ENCODE data around the gene SLC30A7.

Gene SLC30A7

GRCh38 chr1:101002551-101002950 lies 106.7 kb downstream of the SLC30A7 start:
- peak overlapping the region in 1 of 2 donors; percentile 33 for H3K27ac ChIP-seq
- no peak overlapping the region for H3K4me3 ChIP-seq
- DNase-seq (ENCODE audit: low spot score), result no peak
- TF ChIP-seq, protein P1, sequence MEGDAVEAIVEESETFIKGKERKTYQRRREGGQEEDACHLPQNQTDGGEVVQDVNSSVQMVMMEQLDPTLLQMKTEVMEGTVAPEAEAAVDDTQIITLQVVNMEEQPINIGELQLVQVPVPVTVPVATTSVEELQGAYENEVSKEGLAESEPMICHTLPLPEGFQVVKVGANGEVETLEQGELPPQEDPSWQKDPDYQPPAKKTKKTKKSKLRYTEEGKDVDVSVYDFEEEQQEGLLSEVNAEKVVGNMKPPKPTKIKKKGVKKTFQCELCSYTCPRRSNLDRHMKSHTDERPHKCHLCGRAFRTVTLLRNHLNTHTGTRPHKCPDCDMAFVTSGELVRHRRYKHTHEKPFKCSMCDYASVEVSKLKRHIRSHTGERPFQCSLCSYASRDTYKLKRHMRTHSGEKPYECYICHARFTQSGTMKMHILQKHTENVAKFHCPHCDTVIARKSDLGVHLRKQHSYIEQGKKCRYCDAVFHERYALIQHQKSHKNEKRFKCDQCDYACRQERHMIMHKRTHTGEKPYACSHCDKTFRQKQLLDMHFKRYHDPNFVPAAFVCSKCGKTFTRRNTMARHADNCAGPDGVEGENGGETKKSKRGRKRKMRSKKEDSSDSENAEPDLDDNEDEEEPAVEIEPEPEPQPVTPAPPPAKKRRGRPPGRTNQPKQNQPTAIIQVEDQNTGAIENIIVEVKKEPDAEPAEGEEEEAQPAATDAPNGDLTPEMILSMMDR (IDR thresholded peaks at IDR 0.05), result no peak

GRCh38 chr1:101003012-101003650 lies 107.2 kb downstream of the SLC30A7 start:
- peak overlapping the region in 1 of 2 donors; percentile 33 for H3K27ac ChIP-seq
- no peak for DNase-seq (ENCODE audit: low spot score)
- no peak overlapping the region for H3K4me3 ChIP-seq
- TF ChIP-seq, protein P1 (IDR thresholded peaks at IDR 0.05), result no peak

DNA sequence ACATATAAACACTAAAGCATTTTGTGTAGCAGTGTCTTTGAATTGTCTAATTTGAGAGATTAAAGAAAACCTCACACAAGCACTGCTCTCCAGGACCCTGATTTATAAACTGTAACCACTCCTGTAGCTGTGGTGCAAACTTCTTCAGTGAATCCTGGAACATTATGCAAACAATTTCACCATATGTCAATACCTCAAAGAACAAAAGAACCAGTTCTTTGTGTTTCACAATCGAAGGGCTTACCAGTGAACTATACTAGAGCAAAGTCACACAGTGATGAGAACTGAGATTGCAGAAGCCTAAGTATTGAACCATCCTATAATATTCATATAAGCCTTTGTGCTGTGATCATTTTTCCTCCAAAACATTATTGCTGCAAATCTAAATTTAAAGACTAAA lies 108.2 kb downstream of the SLC30A7 start:
- Histone ChIP-seq H3K4me3 (no peak overlapping the region), H3K27ac (no peak overlapping the region)
- DNase-seq (ENCODE audit: low spot score), result no peak
- TF ChIP-seq, protein P1 (IDR thresholded peaks at IDR 0.05), result no peak

DNA sequence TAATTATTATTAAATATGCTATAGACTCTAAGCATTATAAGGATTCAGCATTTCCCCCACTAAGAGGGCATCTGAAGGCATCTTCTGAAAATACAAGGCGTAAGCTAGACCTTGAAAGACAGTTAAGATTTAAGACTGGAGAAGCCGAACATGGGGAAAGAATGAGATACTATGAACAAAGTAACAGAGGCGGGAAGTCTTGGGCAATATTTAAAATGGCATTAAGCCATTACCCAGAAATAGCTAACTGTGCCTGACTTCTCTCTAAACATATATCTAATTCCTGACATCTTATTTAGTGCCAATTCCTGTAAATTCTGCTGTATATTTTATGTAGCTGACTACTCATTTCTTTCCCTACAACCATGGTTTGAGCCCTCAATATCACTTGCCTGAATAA lies 108.8 kb downstream of the SLC30A7 start:
- DNase-seq (ENCODE audit: low spot score), result no peak
- TF ChIP-seq, protein P1 (IDR thresholded peaks at IDR 0.05), result no peak
- no peak overlapping the region for H3K4me3 ChIP-seq
- no peak overlapping the region for H3K27ac ChIP-seq

GRCh38 chr1:101005183-101005582 lies 109.3 kb downstream of the SLC30A7 start:
- Histone ChIP-seq H3K27ac (no peak overlapping the region), H3K4me3 (no peak overlapping the region)
- no peak for DNase-seq (ENCODE audit: low spot score)
- TF ChIP-seq, protein P1 (IDR thresholded peaks at IDR 0.05), result no peak

DNA sequence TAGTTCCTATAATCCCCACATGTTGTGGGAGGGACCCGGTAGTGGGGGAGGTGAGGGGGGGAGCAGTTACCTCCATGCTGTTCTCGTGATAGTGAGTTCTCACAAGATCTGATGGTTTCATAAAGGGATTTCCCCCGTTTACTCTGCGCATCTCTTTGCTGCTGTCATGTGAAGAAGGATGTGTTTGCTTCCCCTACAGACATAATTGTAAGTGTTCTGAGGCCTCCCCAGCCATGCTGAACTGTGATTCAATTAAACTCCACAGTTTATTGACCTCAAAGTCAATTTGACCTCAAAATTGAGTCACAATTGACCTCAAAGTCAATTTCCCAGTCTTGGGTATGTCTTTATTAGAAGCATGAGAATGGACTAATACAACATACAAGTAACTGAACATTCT lies 110.0 kb downstream of the SLC30A7 start:
- TF ChIP-seq, protein P1 (IDR thresholded peaks at IDR 0.05), result no peak
- H3K27ac ChIP-seq, result no peak overlapping the region

DNA sequence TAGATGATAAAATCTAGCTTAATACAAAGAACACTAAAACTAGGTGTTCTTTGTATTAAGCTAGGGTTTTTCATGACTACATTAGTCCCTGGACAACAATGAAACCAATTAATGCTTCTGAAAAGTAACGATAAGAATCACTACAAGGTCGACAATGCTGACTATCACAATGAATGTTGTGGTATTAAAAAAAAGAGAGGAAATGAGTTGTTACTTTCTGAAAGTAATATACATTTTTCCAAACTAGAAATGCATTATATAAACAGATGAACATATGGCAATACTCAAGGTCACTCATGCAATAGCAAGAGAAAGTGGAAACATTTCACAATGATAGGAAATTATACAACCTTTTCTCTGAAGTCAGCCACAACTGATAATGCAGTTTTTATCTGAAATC lies 110.7 kb downstream of the SLC30A7 start:
- TF ChIP-seq, protein P1 (IDR thresholded peaks at IDR 0.05), result no peak
- no peak for DNase-seq (ENCODE audit: low spot score)
- H3K4me3 ChIP-seq, result no peak overlapping the region
- no peak overlapping the region for H3K27ac ChIP-seq

More for the DNA sequence above, 110.0 kb downstream of the SLC30A7 start:
- no peak for DNase-seq (ENCODE audit: low spot score)
- no peak overlapping the region for H3K4me3 ChIP-seq

Measured in coronary artery (tissue), 2 donors.